K562 (cell line): ENCODE measurements around the gene ANKRD11.

ENCODE experiments used
- ELK1 ChIP-seq: sonication (generic); formaldehyde crosslinking; IDR thresholded peaks from 2 replicates; pipeline ENCODE4 v1.8.1; 2022; ENCODE audit warnings: missing genetic modification reagents
- ETS1 ChIP-seq: conservative IDR thresholded peaks from 2 replicates; pipeline ENCODE4 v1.6.1; 2011; ENCODE audit warnings: low read depth, mild to moderate bottlenecking, low read length; ENCODE audit not compliant: control insufficient read depth
- FUS ChIP-seq: fragments of 200-400 bp; formaldehyde crosslinking; optimal IDR thresholded peaks from 2 replicates; pipeline ENCODE3; 2017; ENCODE audit warnings: low read depth, low read length
- MEF2A ChIP-seq: IDR thresholded peaks from 2 replicates; pipeline ENCODE4 v1.6.1; 2011; ENCODE audit warnings: low read depth, mild to moderate bottlenecking, low read length, moderate library complexity; ENCODE audit not compliant: control insufficient read depth
- MYNN ChIP-seq, 2 experiments: sonication (generic); formaldehyde crosslinking in 1 of 2; IDR thresholded peaks; 2 replicates each; pipeline versions ENCODE4 v1.5.0 to v1.6.1; 2016 to 2020; ENCODE audit warnings: antibody characterized with exemption in 1 of 2, missing genetic modification reagents in 1 of 2
- NCOA2 ChIP-seq, 2 experiments: fragments of 450-650 bp; IDR thresholded peaks; 2 replicates each; pipeline ENCODE4 v1.6.1; 2018; ENCODE audit warnings: mild to moderate bottlenecking in 2 of 2, moderate library complexity in 1 of 2; ENCODE audit not compliant: partially characterized antibody in 2 of 2
- SMARCA4 ChIP-seq: fragments of 450-650 bp; IDR thresholded peaks from 2 replicates; pipeline ENCODE4 v1.6.1; 2016
- ZNF24 ChIP-seq: fragments of 450-650 bp; IDR thresholded peaks from 2 replicates; pipeline ENCODE4 v1.6.1; 2016
- ZNF75A ChIP-seq: fragments of 450-650 bp; formaldehyde crosslinking; IDR thresholded peaks from 2 replicates; pipeline ENCODE4 v1.4.0; 2020; ENCODE audit warnings: mild to moderate bottlenecking
- TF ChIP-seq, protein P1 (sequence below), 3 experiments: IDR thresholded peaks in 2 of 3; conservative IDR thresholded peaks in 1 of 3; 2 replicates each; pipeline ENCODE4 v1.5.1; 2011 to 2012; ENCODE audit warnings: low read length in 3 of 3, mild to moderate bottlenecking in 3 of 3, control low read depth in 2 of 3, improper control_type of control experiment in 1 of 3, inconsistent platforms in 1 of 3, low read depth in 1 of 3, mixed read lengths in 1 of 3, moderate library complexity in 1 of 3; ENCODE audit not compliant: insufficient read depth in 2 of 3

DNA sequence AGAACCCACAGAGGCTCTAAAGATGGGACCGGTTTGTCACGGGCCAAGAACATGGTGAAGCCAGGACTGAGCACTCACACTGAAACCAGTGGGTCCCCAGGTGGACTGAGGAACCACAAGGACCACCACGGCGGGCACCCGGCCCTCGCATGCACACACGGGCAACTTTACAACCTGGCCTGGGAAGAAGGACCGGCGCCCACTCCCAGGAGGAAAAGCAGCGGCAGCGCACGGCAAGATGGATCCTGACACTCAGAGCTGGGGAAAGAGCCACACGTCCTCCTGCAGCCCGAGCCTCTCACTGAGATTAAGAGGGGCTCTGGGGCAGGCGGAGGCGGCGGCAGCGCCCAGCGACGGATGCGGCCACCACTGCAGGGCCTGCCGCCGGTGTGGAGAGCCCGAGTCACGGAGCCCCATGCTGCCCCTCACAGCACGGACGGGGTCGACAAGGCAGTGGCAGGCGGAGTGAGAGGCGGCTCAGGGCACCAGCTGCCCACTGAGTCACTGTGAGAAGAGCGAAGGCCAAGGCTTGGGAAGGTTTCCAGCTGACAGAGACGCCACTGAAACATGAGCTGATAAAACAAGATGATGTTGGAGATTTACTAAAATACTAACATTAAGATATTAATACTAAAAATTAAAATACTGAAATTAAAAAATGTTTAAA, 118.3 kb downstream of the ANKRD11 start:
- TF ChIP-seq NCOA2 (IDR thresholded peaks at IDR 0.05; ENCODE audit: partially characterized antibody in 2 of 2) (no peak), ZNF75A (CRISPR knock-in tag) (no peak), SMARCA4 (no peak), MYNN (IDR thresholded peaks at IDR 0.05) (no peak), MYNN (CRISPR knock-in tag; IDR thresholded peaks at IDR 0.05) (no peak), ZNF24 (no peak), FUS (no peak), ELK1 (no peak), ETS1 (no peak), MEF2A (no peak)
- TF ChIP-seq, protein P1, sequence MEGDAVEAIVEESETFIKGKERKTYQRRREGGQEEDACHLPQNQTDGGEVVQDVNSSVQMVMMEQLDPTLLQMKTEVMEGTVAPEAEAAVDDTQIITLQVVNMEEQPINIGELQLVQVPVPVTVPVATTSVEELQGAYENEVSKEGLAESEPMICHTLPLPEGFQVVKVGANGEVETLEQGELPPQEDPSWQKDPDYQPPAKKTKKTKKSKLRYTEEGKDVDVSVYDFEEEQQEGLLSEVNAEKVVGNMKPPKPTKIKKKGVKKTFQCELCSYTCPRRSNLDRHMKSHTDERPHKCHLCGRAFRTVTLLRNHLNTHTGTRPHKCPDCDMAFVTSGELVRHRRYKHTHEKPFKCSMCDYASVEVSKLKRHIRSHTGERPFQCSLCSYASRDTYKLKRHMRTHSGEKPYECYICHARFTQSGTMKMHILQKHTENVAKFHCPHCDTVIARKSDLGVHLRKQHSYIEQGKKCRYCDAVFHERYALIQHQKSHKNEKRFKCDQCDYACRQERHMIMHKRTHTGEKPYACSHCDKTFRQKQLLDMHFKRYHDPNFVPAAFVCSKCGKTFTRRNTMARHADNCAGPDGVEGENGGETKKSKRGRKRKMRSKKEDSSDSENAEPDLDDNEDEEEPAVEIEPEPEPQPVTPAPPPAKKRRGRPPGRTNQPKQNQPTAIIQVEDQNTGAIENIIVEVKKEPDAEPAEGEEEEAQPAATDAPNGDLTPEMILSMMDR (IDR thresholded peaks at IDR 0.05 in 2 of 3, conservative IDR thresholded peaks at IDR 0.05 in 1 of 3; ENCODE audit: insufficient read depth in 2 of 3, low read depth in 1 of 3, low read length in 3 of 3), result no peak
